ENCODE measurements around the gene SENP5. TPM values are rescaled to one million over a fixed set of nuclear protein-coding genes. Genes with fewer than 3 reads are reported as not detected.
"Not testable (repeated sequence)": the region's sequence is repeated elsewhere in the genome, so short reads cannot be mapped to it uniquely, and the experiment has no call there.

SENP5 gene
- total RNA-seq, result 45.3 and 50.7 TPM in 2 replicates

GRCh38 chr3:196867507-196868296 lies at the start of gene SENP5:
SENP5 (plus strand) TSS chr3:196867920; CDS start chr3:196885182, 17,262 bp downstream.
- Mint-ChIP-seq H3K27me3 (ENCODE audit: insufficient read depth) (peaks cover 4% of the 10 kb centered on the region), H3K4me1 (ENCODE audit: low read depth) (peaks cover 12% of the 10 kb centered on the region), H3K27ac (peak within 1 kb of the TSS; percentile 98), H3K36me3 (ENCODE audit: low read depth) (peaks cover 2% of the 10 kb centered on the region), H3K4me3 (peak within 1 kb of the TSS; percentile 100), H3K9me3 (peaks cover 12% of the 10 kb centered on the region)
- intact Hi-C loops (cut with micrococcal nuclease), result loop anchor here (1.0 to 5.0 kb wide), 7 partner anchors 75 to 687 kb away; partner anchors contain the start of genes BDH1, CEP19, FBXO45 and NCBP2
- DNase-seq (ENCODE audit: low spot score), result peak; percentile 86

GRCh38 chr3:196821806-196822355 lies 45.8 kb upstream of the SENP5 start:
- no peaks in the 10 kb centered on the region for H3K27me3 Mint-ChIP-seq (ENCODE audit: insufficient read depth)
- no peak for DNase-seq (ENCODE audit: low spot score)
- intact Hi-C loops (cut with micrococcal nuclease), result no loop called here
- no peaks in the 10 kb centered on the region for H3K9me3 Mint-ChIP-seq
- peaks cover 30% of the 10 kb centered on the region for H3K36me3 Mint-ChIP-seq (ENCODE audit: low read depth)
- no peak overlapping the region for H3K27ac Mint-ChIP-seq
- no peak overlapping the region for H3K4me3 Mint-ChIP-seq
- H3K4me1 Mint-ChIP-seq (ENCODE audit: low read depth), result no peaks in the 10 kb centered on the region

- H3K36me3 Mint-ChIP-seq (ENCODE audit: low read depth), result peaks cover 10% of the 10 kb centered on the region
Measured at GRCh38 chr3:196829651-196830050, 38.1 kb upstream of the SENP5 start.

GRCh38 chr3:196835086-196835485 lies 32.6 kb upstream of the SENP5 start:
- Mint-ChIP-seq H3K4me3 (no peak overlapping the region), H3K9me3 (no peaks in the 10 kb centered on the region), H3K36me3 (ENCODE audit: low read depth) (peaks cover 6% of the 10 kb centered on the region), H3K27ac (no peak overlapping the region), H3K27me3 (ENCODE audit: insufficient read depth) (no peaks in the 10 kb centered on the region), H3K4me1 (ENCODE audit: low read depth) (peaks cover 6% of the 10 kb centered on the region)
- intact Hi-C loops (cut with micrococcal nuclease), result loop anchor here (5.0 to 10.0 kb wide), 2 partner anchors 60 to 352 kb away; no protein-coding TSS in a partner anchor
- no peak for DNase-seq (ENCODE audit: low spot score)

More at GRCh38 chr3:196829651-196830050, 38.1 kb upstream of the SENP5 start:
- not testable (repeated sequence) for H3K27me3 Mint-ChIP-seq (ENCODE audit: insufficient read depth); H3K9me3 Mint-ChIP-seq; H3K4me3 Mint-ChIP-seq; DNase-seq (ENCODE audit: low spot score); H3K4me1 Mint-ChIP-seq (ENCODE audit: low read depth); H3K27ac Mint-ChIP-seq
- intact Hi-C loops (cut with micrococcal nuclease), result loop anchor here (10.0 kb wide), 1 partner anchor 65 kb away; no protein-coding TSS in a partner anchor

GRCh38 chr3:196836626-196837025 lies 31.1 kb upstream of the SENP5 start:
- intact Hi-C loops (cut with micrococcal nuclease), result loop anchor here (5.0 to 10.0 kb wide), 2 partner anchors 58 to 351 kb away; no protein-coding TSS in a partner anchor
- DNase-seq (ENCODE audit: low spot score); H3K27ac Mint-ChIP-seq; H3K9me3 Mint-ChIP-seq; H3K27me3 Mint-ChIP-seq (ENCODE audit: insufficient read depth); H3K36me3 Mint-ChIP-seq (ENCODE audit: low read depth); H3K4me1 Mint-ChIP-seq (ENCODE audit: low read depth); H3K4me3 Mint-ChIP-seq: not testable (repeated sequence)

- no peaks in the 10 kb centered on the region for H3K36me3 Mint-ChIP-seq (ENCODE audit: low read depth)
- intact Hi-C loops (cut with micrococcal nuclease), result loop anchor here (1.0 to 10.0 kb wide), 5 partner anchors 57 to 349 kb away; partner anchors contain the start of genes MELTF and NCBP2
- H3K27me3 Mint-ChIP-seq (ENCODE audit: insufficient read depth), result no peaks in the 10 kb centered on the region
- DNase-seq (ENCODE audit: low spot score), result peak; percentile 58
- H3K4me3 Mint-ChIP-seq, result no peak overlapping the region
- H3K4me1 Mint-ChIP-seq (ENCODE audit: low read depth), result peaks cover 6% of the 10 kb centered on the region
- no peak overlapping the region for H3K27ac Mint-ChIP-seq
- H3K9me3 Mint-ChIP-seq, result no peaks in the 10 kb centered on the region
Measured at GRCh38 chr3:196837819-196838420, 29.8 kb upstream of the SENP5 start.

GRCh38 chr3:196839351-196839750 lies 28.4 kb upstream of the SENP5 start:
- H3K36me3 Mint-ChIP-seq (ENCODE audit: low read depth); H3K4me1 Mint-ChIP-seq (ENCODE audit: low read depth); DNase-seq (ENCODE audit: low spot score); H3K4me3 Mint-ChIP-seq; H3K9me3 Mint-ChIP-seq; H3K27ac Mint-ChIP-seq; H3K27me3 Mint-ChIP-seq (ENCODE audit: insufficient read depth): not testable (repeated sequence)
- intact Hi-C loops (cut with micrococcal nuclease), result loop anchor here (5.0 to 10.0 kb wide), 2 partner anchors 55 to 348 kb away; no protein-coding TSS in a partner anchor

- H3K27ac Mint-ChIP-seq, result no peak overlapping the region
- H3K9me3 Mint-ChIP-seq, result no peaks in the 10 kb centered on the region
- DNase-seq (ENCODE audit: low spot score), result no peak
- peaks cover 3% of the 10 kb centered on the region for H3K4me1 Mint-ChIP-seq (ENCODE audit: low read depth)
- peaks cover 2% of the 10 kb centered on the region for H3K27me3 Mint-ChIP-seq (ENCODE audit: insufficient read depth)
- H3K4me3 Mint-ChIP-seq, result no peak overlapping the region
- no peaks in the 10 kb centered on the region for H3K36me3 Mint-ChIP-seq (ENCODE audit: low read depth)
- intact Hi-C loops (cut with micrococcal nuclease), result no loop called here
Measured at GRCh38 chr3:196842567-196843434, 24.9 kb upstream of the SENP5 start.

- Mint-ChIP-seq H3K9me3 (no peaks in the 10 kb centered on the region), H3K27ac (no peak overlapping the region), H3K36me3 (ENCODE audit: low read depth) (no peaks in the 10 kb centered on the region), H3K4me3 (no peak overlapping the region), H3K4me1 (ENCODE audit: low read depth) (no peaks in the 10 kb centered on the region), H3K27me3 (ENCODE audit: insufficient read depth) (peaks cover 2% of the 10 kb centered on the region)
- DNase-seq (ENCODE audit: low spot score), result no peak
- intact Hi-C loops (cut with micrococcal nuclease), result no loop called here
Measured at GRCh38 chr3:196843435-196844110, 24.1 kb upstream of the SENP5 start.

- intact Hi-C loops (cut with micrococcal nuclease); H3K27me3 Mint-ChIP-seq (ENCODE audit: insufficient read depth); DNase-seq (ENCODE audit: low spot score); H3K4me1 Mint-ChIP-seq (ENCODE audit: low read depth); H3K27ac Mint-ChIP-seq; H3K4me3 Mint-ChIP-seq; H3K9me3 Mint-ChIP-seq; H3K36me3 Mint-ChIP-seq (ENCODE audit: low read depth): not testable (repeated sequence)
Measured at GRCh38 chr3:196844235-196845219, 23.2 kb upstream of the SENP5 start.

GRCh38 chr3:196848375-196848774 lies 19.3 kb upstream of the SENP5 start:
- H3K4me1 Mint-ChIP-seq (ENCODE audit: low read depth); H3K36me3 Mint-ChIP-seq (ENCODE audit: low read depth); H3K4me3 Mint-ChIP-seq; H3K27me3 Mint-ChIP-seq (ENCODE audit: insufficient read depth); DNase-seq (ENCODE audit: low spot score); H3K9me3 Mint-ChIP-seq; intact Hi-C loops (cut with micrococcal nuclease); H3K27ac Mint-ChIP-seq: not testable (repeated sequence)
